PC-3 (cell line): Measurements from ENCODE around the gene SLC17A8.
A peak's percentile ranks its signal among the peaks of the same experiment; 100 is the strongest.

Source experiments
- CTCF ChIP-seq: fragments of 300-600 bp; sonication (generic); conservative IDR thresholded peaks from 2 replicates; pipeline ENCODE4 v1.5.1; 2017; ENCODE audit warnings: antibody characterized with exemption, low read depth, mild to moderate bottlenecking, low read length
- EZH2phosphoT487 ChIP-seq: fragments of 300-600 bp; sonication (generic); IDR thresholded peaks from 2 replicates; pipeline ENCODE4 v1.6.1; 2018; ENCODE audit warnings: mild to moderate bottlenecking, antibody characterized with exemption, low read length, borderline replicate concordance

GRCh38 chr12:100348657-100349454 lies 8.0 kb upstream of the SLC17A8 start:
- TF ChIP-seq CTCF = peak; percentile 73
- TF ChIP-seq EZH2phosphoT487 = no peak
